ENCODE results near the gene GPC5.

Gene GPC5

GRCh38 chr13:91965511-91965910 is 567.1 kb downstream of the GPC5 start:
- TF ChIP-seq CTCF (IDR thresholded peaks at IDR 0.05; ENCODE audit: extremely low read depth, missing control alignments): no peak
- DNase-seq (ENCODE audit: low spot score): no peak

GRCh38 chr13:91978571-91978970 is 580.1 kb downstream of the GPC5 start:
- DNase-seq (ENCODE audit: low spot score): no peak
- TF ChIP-seq CTCF (IDR thresholded peaks at IDR 0.05; ENCODE audit: extremely low read depth, missing control alignments): no peak

- no peak for DNase-seq (ENCODE audit: low spot score)
- TF ChIP-seq CTCF (IDR thresholded peaks at IDR 0.05; ENCODE audit: extremely low read depth, missing control alignments): no peak
Observed at GRCh38 chr13:91986761-91987483, 588.5 kb downstream of the GPC5 start.

- no peak for DNase-seq (ENCODE audit: low spot score)
- no peak for TF ChIP-seq CTCF (IDR thresholded peaks at IDR 0.05; ENCODE audit: extremely low read depth, missing control alignments)
Observed at GRCh38 chr13:91988331-91988730, 589.9 kb downstream of the GPC5 start.

- no peak for DNase-seq (ENCODE audit: low spot score)
- no peak for TF ChIP-seq CTCF (IDR thresholded peaks at IDR 0.05; ENCODE audit: extremely low read depth, missing control alignments)
Observed at GRCh38 chr13:92012787-92013186, 614.4 kb downstream of the GPC5 start.

GRCh38 chr13:92017737-92018136 is 619.3 kb downstream of the GPC5 start:
- TF ChIP-seq CTCF (IDR thresholded peaks at IDR 0.05; ENCODE audit: extremely low read depth, missing control alignments): no peak
- no peak for DNase-seq (ENCODE audit: low spot score)

GRCh38 chr13:92028695-92029094 is 630.3 kb downstream of the GPC5 start:
- DNase-seq (ENCODE audit: low spot score): no peak
- no peak for TF ChIP-seq CTCF (IDR thresholded peaks at IDR 0.05; ENCODE audit: extremely low read depth, missing control alignments)

Data from GM20000 (cell line).